WTC11 (cell line): ENCODE data around the gene CCDC158. TPM values are rescaled to one million over a fixed set of nuclear protein-coding genes. Genes with fewer than 3 reads are reported as not detected.

Source experiments
- ATAC-seq: fragments of 200-7000 bp; cut with Tn5 transposase; 2 replicates; pipeline ENCODE4 v1.10.0; 2021; ENCODE audit warnings: mild to moderate bottlenecking, moderate library complexity
- CTCF ChIA-PET: fragments of 300-600 bp; sonication (Branson Sonifier 250); formaldehyde crosslinking; loops from one replicate; lab custom pipeline; 2021; ENCODE audit warnings: antibody characterized with exemption; lab: Charles Lee
- POLR2A ChIA-PET: fragments of 350-600 bp; sonication (Branson Sonifier 250); formaldehyde crosslinking; loops from one replicate; lab custom pipeline; 2021; ENCODE audit warnings: antibody characterized with exemption; lab: Charles Lee
- DNase-seq: peaks from one replicate; pipeline ENCODE4 v3.0.0; 2021; ENCODE audit warnings: low spot score
- H3K27ac Mint-ChIP-seq: 2 replicates; pipeline ENCODE4 v1.8.0; 2021; ENCODE audit warnings: mixed read lengths
- H3K27me3 Mint-ChIP-seq: 2 replicates; pipeline ENCODE4 v1.8.0; 2021; ENCODE audit warnings: low read depth, mild to moderate bottlenecking, moderate library complexity, mixed read lengths
- H3K36me3 Mint-ChIP-seq: 2 replicates; pipeline ENCODE4 v1.8.0; 2021; ENCODE audit warnings: mixed read lengths
- H3K4me1 Mint-ChIP-seq: 2 replicates; pipeline ENCODE4 v1.8.0; 2022; ENCODE audit warnings: mixed read lengths
- H3K4me3 Mint-ChIP-seq: 2 replicates; pipeline ENCODE4 v1.8.0; 2021; ENCODE audit warnings: mild to moderate bottlenecking, moderate library complexity, mixed read lengths
- H3K9me3 Mint-ChIP-seq: 2 replicates; pipeline ENCODE4 v1.8.0; 2021; ENCODE audit warnings: mixed read lengths
- AFF4 ChIP-seq: sonication (generic); formaldehyde crosslinking; IDR thresholded peaks from 2 replicates; pipeline ENCODE4 v1.8.1; 2023; ENCODE audit warnings: mild to moderate bottlenecking, missing genetic modification reagents, borderline replicate concordance
- AR ChIP-seq: fragments of 250-450 bp; sonication (Bioruptor Pico); IDR thresholded peaks from 2 replicates; pipeline ENCODE4 v1.9.0; 2021; ENCODE audit warnings: mild to moderate bottlenecking
- ATF1 ChIP-seq: sonication (generic); formaldehyde crosslinking; IDR thresholded peaks from 2 replicates; pipeline ENCODE4 v1.8.1; 2023; ENCODE audit warnings: mild to moderate bottlenecking, moderate library complexity, missing genetic modification reagents
- ATF2 ChIP-seq: sonication (generic); formaldehyde crosslinking; IDR thresholded peaks from 2 replicates; pipeline ENCODE4 v1.8.1; 2022; ENCODE audit warnings: low read depth, missing genetic modification reagents, borderline replicate concordance
- CREM ChIP-seq: sonication (generic); formaldehyde crosslinking; IDR thresholded peaks from 2 replicates; pipeline ENCODE4 v1.8.1; 2022; ENCODE audit warnings: mild to moderate bottlenecking, missing genetic modification reagents, moderate library complexity
- ELF4 ChIP-seq: sonication (generic); formaldehyde crosslinking; IDR thresholded peaks from 2 replicates; pipeline ENCODE4 v1.8.1; 2022; ENCODE audit warnings: low read depth, mild to moderate bottlenecking, moderate library complexity, missing genetic modification reagents
- ETV6 ChIP-seq: sonication (generic); formaldehyde crosslinking; IDR thresholded peaks from 2 replicates; pipeline ENCODE4 v1.8.1; 2022; ENCODE audit warnings: mild to moderate bottlenecking, missing genetic modification reagents
- FOXP1 ChIP-seq: sonication (generic); formaldehyde crosslinking; IDR thresholded peaks from 2 replicates; pipeline ENCODE4 v1.8.0; 2022; ENCODE audit warnings: missing genetic modification reagents, mild to moderate bottlenecking, moderate library complexity, borderline replicate concordance
- HMGA2 ChIP-seq: fragments of 250-450 bp; sonication (Bioruptor Pico); IDR thresholded peaks from 2 replicates; pipeline ENCODE4 v1.4.0; 2021; ENCODE audit warnings: mild to moderate bottlenecking, moderate library complexity
- JAZF1 ChIP-seq: fragments of 250-450 bp; sonication (Bioruptor Pico); IDR thresholded peaks from 2 replicates; pipeline ENCODE4 v1.9.0; 2021; ENCODE audit warnings: moderate library complexity, mild to moderate bottlenecking, inconsistent platforms
- KAT7 ChIP-seq: sonication (generic); formaldehyde crosslinking; IDR thresholded peaks from 2 replicates; pipeline ENCODE4 v1.8.1; 2023; ENCODE audit warnings: missing genetic modification reagents, mild to moderate bottlenecking, borderline replicate concordance
- NFATC4 ChIP-seq: fragments of 250-450 bp; sonication (Bioruptor Pico); IDR thresholded peaks from 2 replicates; pipeline ENCODE4 v1.9.0; 2021; ENCODE audit warnings: mild to moderate bottlenecking
- TEAD1 ChIP-seq: sonication (generic); formaldehyde crosslinking; IDR thresholded peaks from 2 replicates; pipeline ENCODE4 v1.8.0; 2022; ENCODE audit warnings: mild to moderate bottlenecking, missing genetic modification reagents
- TEAD4 ChIP-seq: sonication (generic); formaldehyde crosslinking; IDR thresholded peaks from 2 replicates; pipeline ENCODE4 v1.8.0; 2022; ENCODE audit warnings: mild to moderate bottlenecking, missing genetic modification reagents
- ZBTB43 ChIP-seq: sonication (generic); formaldehyde crosslinking; IDR thresholded peaks from 2 replicates; pipeline ENCODE4 v1.8.1; 2023; ENCODE audit warnings: mild to moderate bottlenecking, missing genetic modification reagents
- ZMAT4 ChIP-seq: fragments of 250-450 bp; sonication (Bioruptor Pico); IDR thresholded peaks from 2 replicates; pipeline ENCODE4 v1.9.0; 2021; ENCODE audit warnings: mild to moderate bottlenecking
- ZNF512 ChIP-seq: sonication (generic); formaldehyde crosslinking; IDR thresholded peaks from 2 replicates; pipeline ENCODE4 v1.8.1; 2022; ENCODE audit warnings: missing genetic modification reagents, borderline replicate concordance
- ZNF671 ChIP-seq: fragments of 250-450 bp; sonication (Bioruptor Pico); IDR thresholded peaks from 2 replicates; pipeline ENCODE4 v1.8.0; 2021; ENCODE audit warnings: mild to moderate bottlenecking
- total RNA-seq: library from RNA; stranded (reverse); gene quantifications from 3 replicates; pipeline ENCODE4 v1.2.3, GENCODE V29; 2021

Gene CCDC158
- total RNA-seq, 1 experiment from 2014 or later: 0.15 TPM

GRCh38 chr4:76342803-76343202 lies 78.1 kb downstream of the CCDC158 start:
- H3K9me3 Mint-ChIP-seq: peaks cover 18% of the 10 kb centered on the region
- H3K27me3 Mint-ChIP-seq: peaks cover 5% of the 10 kb centered on the region; the same call in 1 of the 2 replicates
- TF ChIP-seq NFATC4 (no peak), ZNF512 (CRISPR knock-in tag) (no peak), ZNF671 (no peak), ELF4 (no peak), ATF2 (CRISPR knock-in tag) (no peak), CREM (CRISPR knock-in tag) (no peak), ETV6 (CRISPR knock-in tag) (no peak), ATF1 (CRISPR knock-in tag) (no peak), ZBTB43 (no peak), ZMAT4 (CRISPR knock-in tag) (no peak), HMGA2 (CRISPR knock-in tag) (no peak), JAZF1 (no peak), AR (CRISPR knock-in tag) (no peak), FOXP1 (CRISPR knock-in tag) (no peak), AFF4 (CRISPR knock-in tag) (no peak), TEAD1 (CRISPR knock-in tag) (no peak), KAT7 (CRISPR knock-in tag) (no peak), TEAD4 (CRISPR knock-in tag) (no peak)
- TF ChIP-seq, all 79 proteins: peak for 0
- ATAC-seq (no peak), DNase-seq (no peak)
- no peaks in the 10 kb centered on the region for H3K4me1 Mint-ChIP-seq
- POLR2A ChIA-PET: no interaction called here
- no peaks in the 10 kb centered on the region; the same call in 1 of the 2 replicates for H3K36me3 Mint-ChIP-seq
- no peak overlapping the region for H3K4me3 Mint-ChIP-seq
- H3K27ac Mint-ChIP-seq: no peak overlapping the region
- CTCF ChIA-PET: interaction anchor here (1.0 kb wide), 1 partner anchor 35 kb away, joined by 3 read pairs; no protein-coding TSS in a partner anchor
